Stimulated activated CD4-positive, alpha-beta T cell treated with anti-CD3 and anti-CD28 coated beads, TNF-alpha, amount 100 ng/mL, for 24 hours (primary cell): ENCODE measurements around the gene KSR1.

Experiments used
- DNase-seq, 3 experiments: peaks; one replicate each; pipeline ENCODE4 v3.0.0-alpha.2; 2020; ENCODE audit warnings: low read depth in 3 of 3

The KSR1 gene

GRCh38 chr17:27514595-27515413 lies 58.6 kb downstream of the KSR1 start:
- DNase-seq = no peak

GRCh38 chr17:27518048-27518447 lies 61.8 kb downstream of the KSR1 start:
- DNase-seq = no peak

DNA sequence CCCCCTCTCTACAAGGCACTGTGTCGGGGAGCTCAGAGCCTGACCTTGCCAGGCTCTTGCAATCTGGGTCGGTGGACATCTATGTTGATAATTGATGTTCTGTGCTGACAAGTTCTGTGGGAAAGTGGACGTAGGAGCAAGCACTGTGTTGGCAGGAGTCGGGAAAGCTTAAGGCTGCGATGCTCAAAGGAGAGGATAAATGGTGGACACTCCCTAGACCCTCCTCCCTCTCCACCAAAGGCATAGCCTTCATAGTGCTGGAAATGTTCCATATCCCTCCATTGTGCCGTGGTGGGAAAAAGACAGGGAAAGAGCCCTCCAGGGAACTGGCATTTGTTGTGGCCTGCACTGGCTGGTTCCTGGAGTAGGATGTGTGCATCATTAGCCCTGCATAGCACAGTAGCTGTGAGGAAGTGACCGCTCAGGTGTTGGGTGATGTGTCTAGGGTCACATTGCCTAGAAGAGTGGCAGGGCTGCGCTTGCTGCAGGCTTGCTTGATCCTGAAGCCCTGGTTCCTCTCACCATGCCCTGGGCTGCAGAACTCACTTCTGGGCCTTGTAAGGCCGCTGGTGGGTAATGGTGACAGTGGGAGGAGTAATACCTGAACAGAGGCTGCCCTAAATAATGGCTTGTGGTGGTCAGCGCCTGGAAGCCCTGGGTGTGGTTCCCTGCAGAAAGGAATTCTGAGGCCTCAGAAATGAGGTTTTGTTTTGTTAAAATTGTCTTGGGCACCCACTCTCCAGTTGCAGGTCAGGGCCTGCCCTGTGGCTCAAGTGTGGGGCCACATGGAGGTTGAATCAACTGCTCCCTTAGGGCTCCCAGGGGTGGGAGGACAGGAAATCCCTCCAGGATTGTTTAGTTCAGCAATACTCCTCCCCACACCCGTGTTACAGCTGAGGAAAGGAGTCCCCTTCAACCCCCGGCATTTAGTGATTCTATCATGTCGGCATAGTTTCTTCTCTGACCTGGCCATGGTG lies 62.6 kb downstream of the KSR1 start:
- DNase-seq = no peak

DNA sequence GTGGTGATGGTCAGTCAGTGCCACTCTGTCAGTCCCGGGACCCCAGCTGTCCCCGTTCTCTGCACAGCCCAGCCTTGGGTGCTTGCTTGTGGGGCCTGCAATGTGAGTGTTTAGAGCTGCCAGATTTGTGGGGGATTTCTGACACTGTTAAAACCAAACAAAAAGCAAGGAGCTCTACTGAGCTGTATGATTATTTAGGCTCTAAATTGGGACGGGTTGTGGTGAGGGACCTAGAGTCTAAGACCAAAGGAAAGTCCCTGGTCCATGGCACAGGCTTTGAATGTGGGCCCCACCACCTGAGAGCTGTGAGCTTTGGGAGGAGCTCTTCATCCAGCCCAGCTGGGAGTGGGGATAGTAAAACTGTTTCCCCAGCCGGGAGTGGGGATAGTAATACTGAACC lies 63.3 kb downstream of the KSR1 start:
- no peak for DNase-seq

GRCh38 chr17:27520491-27521185 lies 64.4 kb downstream of the KSR1 start:
- DNase-seq = no peak

GRCh38 chr17:27521281-27522027 lies 65.2 kb downstream of the KSR1 start:
- no peak for DNase-seq

DNA sequence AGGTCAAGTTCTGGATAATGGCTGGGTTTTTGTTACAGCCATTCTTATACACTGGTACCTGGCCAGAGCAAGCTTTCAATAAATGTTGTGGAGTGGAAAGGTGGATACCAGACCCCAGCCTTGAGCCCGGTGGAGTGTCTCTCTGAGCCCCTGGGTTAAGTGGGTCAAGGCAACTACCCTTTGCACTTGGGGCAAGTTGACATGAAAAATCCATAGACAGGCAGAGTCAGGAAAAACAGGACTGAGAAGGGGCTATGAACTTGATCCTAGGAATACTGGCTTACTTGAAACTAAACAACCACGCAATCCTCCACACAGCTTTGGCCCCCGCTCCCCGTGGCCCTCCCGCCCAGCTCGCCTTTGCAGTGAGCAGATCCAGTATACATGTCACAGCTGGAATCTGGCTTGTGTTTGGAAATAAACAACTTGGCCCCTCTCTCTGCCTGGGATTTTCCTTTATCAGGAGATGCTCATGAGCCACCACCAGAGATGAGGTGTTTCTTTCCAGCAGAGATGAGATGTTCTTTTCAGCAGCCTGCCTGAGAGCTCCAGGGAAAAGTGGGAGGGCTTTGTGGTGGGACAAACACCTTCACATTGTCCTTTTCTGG lies 65.9 kb downstream of the KSR1 start:
- DNase-seq = no peak

- no peak for DNase-seq
These were observed 67.5 kb downstream of the KSR1 start for GRCh38 chr17:27523712-27524111.

GRCh38 chr17:27524594-27524993 lies 68.3 kb downstream of the KSR1 start:
- no peak for DNase-seq

GRCh38 chr17:27525316-27525715 lies 69.1 kb downstream of the KSR1 start:
- DNase-seq = no peak

GRCh38 chr17:27525836-27526603 lies 69.8 kb downstream of the KSR1 start:
- no peak for DNase-seq

GRCh38 chr17:27526604-27527002 lies 70.4 kb downstream of the KSR1 start:
- peak in 2 of 3 experiments; percentile 31 to 57 for DNase-seq

GRCh38 chr17:27529230-27529796 lies 73.1 kb downstream of the KSR1 start:
- DNase-seq = no peak

DNA sequence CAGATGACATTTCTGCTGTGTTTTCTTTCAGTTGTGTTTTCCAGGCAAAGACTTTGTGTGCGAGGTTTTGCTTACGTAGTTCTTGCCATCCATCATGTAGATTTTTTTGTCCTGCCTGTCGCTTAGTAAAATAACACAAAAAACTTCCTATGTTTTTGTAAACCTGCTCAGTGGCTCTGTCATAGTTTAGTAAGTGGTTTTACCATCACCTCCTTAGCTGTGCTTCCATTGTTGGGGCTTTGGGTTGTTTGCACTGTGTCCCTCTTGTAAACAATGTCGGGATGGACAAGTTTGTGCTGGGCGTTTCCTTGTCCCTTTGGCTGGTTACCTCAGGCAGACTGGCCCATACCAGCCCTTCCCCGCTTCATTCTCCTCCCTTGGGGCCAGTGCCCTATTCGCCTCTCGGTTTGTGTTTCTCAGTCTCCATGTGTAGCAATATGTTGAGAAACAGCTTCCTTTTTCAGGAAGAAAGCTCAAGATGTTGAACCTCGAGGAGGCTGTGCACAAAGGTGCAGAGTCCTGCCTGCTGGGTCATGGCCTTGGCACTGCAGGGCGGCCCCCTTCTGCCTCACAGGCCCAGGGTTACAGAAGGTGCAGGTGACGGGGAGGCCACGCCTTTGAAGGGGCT lies 74.6 kb downstream of the KSR1 start:
- no peak for DNase-seq

DNA sequence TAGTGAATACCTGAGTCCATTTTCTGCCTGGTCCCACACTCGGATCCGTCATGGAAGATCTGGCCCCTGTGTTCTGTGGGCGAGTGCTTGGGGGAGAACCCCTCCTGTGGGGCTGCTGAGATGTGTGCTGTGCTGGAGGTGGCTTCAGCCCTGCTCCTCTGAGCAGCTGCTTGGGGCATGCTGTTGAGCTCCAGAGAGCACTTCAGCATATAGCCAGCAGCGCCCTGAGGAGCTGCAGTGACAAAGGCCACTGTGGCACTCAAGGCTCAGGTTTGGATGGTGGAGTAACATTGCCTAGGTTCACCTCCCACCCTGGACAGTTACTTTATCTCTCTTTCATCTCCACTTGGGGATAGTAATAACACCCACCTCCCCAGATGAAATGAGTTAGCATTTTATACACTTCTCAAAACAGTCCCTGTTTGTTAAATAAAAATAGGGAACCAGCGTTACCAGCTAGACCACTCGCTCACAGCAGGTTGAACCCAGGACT lies 75.3 kb downstream of the KSR1 start:
- no peak for DNase-seq

DNA sequence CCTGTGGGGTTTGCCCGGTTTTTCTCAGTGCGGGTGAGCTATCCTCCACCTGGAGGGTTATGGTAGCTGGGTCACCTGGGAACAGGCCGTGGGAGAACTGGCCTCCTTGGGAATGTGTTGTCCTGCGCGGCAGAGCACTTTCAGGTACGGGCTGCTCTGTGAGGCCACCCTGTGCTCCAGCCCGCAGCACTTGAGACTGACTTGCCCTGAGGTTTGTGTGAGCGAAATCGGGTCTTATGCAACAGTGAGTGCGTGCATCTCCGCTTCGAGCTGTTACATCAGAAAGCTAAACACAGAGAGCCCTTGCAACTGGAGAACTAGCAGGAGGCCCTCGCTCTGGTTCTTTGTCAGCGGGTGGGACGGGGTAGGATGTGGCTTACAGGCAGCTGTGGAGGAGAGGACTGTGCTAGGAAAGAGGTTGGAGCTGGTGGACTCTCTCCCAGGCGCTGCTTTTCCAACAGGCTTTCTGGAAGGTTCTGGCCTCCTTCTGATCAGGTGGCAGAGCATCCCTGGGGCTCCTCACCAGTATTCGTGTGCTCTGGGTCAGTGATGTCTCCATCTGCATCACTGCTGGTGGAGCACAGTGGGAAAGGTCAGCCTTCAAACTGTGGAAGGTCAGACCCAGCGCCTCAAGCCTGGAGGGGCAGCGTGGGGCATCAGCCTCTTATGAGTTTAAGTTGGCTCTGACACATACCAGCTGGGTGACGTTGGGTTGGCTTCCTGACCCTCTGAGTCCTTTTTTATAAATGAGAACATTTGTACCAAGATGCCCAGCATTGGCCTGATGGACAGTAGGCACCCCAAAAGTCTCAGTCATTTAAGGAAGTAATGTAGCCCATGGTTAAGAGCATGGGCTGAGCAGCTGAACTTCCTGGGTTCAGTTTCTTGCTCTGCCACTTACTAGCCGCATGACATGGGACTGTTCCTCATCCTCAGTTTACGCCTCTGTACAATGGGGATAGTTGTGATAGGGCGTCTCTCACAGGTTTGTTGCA lies 76.3 kb downstream of the KSR1 start:
- no peak for DNase-seq

DNA sequence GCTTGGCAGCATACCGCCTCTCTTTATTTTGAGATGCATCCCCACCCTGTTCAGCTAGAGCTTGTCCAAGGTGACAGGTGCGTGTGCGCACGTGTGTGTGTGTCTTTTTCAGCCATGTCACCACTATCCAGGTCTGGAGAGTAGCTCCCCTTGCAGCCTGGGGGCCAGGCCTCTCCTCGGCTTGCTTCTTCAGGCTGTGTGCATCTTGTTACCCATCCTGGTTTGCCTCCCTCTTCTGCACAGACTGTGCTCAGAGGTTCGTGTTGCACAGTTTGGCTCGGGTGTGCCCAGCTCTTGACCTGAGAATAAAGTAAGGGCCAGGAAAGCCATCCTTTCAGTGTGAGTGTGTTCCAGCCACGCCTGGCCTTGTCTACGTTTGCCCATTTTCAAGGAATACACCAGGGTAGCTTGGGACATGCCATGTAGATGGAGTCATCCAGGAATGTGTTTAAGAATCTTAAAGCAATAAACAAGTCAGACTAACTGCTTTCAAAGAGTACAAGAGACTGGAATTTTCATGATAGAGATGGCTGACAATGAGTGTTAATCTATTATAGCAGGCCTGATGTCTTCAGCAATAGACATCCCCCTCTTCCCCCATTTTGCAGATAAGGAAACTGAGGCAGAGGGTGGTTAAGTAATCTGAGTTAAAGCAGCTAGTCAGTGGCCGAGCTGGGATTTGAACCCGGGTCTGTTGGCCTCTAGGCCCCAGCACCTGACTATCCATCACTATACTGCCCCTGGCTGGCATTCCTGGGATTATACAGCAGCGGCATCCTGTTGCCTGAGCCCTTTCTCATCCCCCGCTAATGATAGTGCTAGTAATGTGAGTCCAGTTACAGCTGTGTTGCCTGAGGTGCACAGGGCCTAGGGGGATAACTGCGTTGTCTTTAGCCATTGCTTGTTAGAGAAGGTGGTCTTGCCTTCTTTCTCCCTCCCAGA lies 77.9 kb downstream of the KSR1 start:
- no peak for DNase-seq
